GM18498 (cell line): ENCODE measurements around the gene CAPN14.

ENCODE experiments used
- ATAC-seq: cut with Tn5 transposase; IDR thresholded peaks from one replicate; pipeline ENCODE4 v1.9.1; 2021; ENCODE audit warnings: mild to moderate bottlenecking, moderate library complexity; ENCODE audit not compliant: unreplicated experiment

Gene CAPN14, protein sequence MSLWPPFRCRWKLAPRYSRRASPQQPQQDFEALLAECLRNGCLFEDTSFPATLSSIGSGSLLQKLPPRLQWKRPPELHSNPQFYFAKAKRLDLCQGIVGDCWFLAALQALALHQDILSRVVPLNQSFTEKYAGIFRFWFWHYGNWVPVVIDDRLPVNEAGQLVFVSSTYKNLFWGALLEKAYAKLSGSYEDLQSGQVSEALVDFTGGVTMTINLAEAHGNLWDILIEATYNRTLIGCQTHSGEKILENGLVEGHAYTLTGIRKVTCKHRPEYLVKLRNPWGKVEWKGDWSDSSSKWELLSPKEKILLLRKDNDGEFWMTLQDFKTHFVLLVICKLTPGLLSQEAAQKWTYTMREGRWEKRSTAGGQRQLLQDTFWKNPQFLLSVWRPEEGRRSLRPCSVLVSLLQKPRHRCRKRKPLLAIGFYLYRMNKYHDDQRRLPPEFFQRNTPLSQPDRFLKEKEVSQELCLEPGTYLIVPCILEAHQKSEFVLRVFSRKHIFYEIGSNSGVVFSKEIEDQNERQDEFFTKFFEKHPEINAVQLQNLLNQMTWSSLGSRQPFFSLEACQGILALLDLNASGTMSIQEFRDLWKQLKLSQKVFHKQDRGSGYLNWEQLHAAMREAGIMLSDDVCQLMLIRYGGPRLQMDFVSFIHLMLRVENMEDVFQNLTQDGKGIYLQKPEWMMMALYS

DNA sequence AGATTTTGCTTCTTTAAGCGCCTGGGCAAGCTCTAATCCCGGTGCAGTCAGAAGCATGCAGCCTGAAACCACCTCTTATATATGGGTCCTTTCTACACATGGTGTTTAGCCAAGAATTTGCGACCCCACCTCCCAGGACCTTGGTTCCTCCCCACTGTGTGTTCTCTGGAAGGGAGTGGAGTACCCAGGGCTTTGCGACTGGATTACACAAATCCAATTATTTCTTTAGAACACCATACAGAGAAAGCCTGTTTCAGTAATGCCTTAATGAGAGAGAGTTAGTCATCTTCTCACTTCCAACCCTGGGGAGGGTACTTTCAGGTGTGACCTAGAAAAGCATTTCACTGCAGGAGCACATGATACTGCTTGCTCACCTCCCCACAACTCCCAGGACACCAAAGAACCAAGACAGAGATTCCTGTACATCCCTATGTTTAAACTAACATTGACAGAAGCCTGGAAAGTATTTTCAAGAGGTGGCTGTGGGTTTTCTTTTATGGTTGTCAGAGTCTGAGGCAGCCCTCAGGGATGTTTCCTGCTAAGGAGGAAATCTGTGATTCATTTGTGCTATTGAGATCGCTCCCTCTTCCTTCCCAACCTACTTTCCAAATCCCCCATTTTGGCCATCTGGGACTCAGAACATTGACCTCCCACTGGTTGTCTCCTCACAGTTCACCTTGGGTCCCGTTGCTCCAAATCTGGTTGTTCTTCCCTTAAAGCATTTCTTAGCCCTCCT is at the start of gene CAPN14:
Gene CAPN14 (minus strand): TSS at position 51 of the 736 bp plus-strand sequence. CDS start 12,068 bp downstream, outside the sequence.
- no peak for ATAC-seq

DNA sequence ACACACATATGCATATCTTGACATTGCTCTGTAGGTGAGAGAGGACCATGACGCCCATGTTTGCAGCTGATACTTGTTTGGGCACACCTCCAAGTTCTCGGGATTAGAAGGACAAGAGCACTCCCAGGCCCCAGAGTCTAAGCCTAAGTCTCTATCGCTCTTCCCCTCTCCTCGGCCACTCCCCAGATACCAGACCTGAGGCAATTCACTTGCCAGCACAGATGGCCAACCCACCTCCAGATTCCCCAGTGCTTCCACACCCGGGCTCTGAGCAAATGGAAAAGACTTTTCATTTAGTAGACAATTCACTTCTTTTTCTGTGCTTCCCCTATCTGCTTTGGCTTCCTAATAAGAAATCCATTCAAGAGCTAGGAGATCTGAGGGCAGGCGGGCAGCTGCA is 49.5 kb upstream of the CAPN14 start:
- no peak for ATAC-seq

GRCh38 chr2:31265234-31265633 is 47.9 kb upstream of the CAPN14 start:
- ATAC-seq = no peak

DNA sequence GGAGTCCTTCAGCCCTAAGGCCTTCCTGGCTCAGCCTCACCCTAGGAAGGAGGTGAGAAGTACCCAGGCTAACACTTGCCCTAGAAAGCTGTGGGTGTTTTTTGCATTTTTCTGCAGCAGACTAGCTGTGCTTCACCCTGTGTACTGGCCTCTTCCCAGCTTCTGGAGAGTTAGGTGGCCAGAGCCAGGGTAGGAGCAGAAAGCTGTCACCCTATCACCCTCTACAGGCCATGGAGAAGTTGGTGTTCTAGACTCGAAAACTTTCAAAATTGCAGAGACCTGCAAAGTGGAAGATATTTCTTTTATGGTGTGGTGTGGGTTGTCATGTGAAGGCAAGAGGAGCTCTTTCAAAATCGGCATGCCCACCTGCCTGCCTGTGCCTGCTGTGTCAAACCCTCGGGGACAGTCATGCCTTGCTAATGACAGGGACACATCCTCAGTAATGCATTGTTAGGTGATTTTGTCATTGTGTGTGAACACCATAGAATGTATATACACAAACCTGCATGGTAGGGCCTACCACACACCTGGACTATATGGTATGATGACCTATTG is 46.4 kb upstream of the CAPN14 start:
- no peak for ATAC-seq

DNA sequence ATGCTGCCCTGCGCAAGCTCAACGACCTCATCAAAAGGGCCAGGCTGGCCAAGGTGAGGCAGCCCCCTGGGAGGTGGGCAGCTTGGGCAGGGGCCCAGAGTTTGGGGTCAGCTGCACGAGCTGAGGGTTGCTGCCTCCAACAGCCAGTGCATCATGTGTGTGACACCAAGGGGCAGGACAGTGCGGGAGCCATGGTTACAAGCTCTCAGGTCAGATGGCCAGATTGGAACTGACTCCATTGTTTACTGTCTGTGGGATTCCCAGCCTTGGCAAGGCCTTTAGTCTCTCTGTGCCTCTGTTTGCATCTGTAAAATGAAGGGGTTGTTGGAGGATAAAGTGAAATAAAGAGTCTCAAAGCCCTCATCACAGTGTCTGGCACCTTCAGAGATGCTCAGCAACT is 43.6 kb upstream of the CAPN14 start:
- no peak for ATAC-seq

DNA sequence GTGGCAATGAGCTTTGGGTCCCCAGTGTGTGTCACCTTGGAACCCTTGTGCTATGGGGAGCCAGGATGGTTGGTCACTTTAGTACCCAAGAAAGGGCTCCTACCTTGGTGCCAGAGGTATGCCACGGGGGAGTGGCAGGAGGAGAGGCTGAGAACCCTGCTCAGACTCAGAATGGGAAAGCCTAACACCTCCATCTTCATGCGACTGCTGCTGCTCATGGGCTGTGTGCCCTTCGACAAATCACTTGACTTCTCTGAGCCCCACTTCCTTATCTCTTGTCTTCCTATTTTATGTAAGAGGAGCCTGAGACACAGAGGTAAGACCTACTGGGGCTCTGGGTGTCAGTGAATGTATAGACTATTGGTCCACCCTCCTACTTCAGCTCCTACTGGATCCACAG is 41.8 kb upstream of the CAPN14 start:
- no peak for ATAC-seq

DNA sequence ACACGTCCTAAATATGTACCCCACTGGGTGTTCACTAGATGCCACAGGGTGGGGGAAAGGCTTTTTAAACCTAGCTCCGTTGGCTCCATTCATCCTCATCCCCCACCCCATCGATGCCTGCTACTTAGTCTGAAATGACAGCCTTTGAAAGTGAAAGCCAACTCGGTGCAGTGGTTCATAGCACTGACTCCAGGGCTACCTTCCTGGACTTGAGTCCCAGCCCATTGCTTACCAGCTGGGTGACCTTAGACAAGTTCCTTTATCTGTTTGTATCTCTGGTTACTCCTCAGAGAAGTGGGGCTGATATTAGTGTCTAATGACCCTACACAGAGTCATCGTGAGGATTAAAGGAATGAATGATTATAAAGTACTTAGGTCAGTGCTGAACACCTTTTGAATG is 41.0 kb upstream of the CAPN14 start:
- peak; percentile 63 for ATAC-seq

DNA sequence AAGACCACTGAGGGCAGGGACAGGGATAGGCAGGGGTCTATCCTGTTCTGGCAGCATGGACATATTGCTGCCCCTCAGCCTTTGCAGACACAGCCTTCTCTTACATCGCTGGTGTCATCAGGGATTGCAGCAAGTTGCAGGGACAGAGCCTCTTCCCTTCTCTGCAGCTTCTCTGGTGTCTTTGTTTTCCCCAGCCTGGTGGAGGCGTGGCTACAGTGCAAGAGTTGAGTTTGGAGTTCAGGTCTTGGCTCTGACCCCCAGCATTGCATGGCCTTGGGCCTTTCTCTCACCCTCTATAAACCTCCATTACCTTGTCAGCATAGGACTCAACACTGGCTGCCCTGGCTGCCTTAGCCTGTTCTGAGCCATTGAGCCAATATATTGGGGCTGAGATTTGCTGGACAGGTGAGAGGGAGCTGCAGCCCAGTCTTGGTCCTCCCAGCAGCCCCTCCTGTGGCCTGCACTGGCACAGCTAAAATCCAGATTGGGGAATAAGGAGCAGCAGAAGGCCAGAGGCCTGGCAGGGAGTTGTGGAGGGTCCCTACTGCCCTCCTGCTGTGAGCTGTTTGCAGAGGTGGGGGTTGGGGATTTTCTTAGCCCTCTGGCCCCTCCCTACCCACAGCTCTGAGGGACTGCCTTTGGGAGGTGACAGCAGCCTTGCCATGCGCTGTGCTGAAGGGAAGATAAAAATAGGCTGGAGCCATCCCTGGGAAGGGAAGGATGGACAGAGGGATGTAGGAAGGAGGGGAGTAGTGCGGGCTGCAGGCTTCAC is 39.5 kb upstream of the CAPN14 start:
- peak; percentile 7 for ATAC-seq

DNA sequence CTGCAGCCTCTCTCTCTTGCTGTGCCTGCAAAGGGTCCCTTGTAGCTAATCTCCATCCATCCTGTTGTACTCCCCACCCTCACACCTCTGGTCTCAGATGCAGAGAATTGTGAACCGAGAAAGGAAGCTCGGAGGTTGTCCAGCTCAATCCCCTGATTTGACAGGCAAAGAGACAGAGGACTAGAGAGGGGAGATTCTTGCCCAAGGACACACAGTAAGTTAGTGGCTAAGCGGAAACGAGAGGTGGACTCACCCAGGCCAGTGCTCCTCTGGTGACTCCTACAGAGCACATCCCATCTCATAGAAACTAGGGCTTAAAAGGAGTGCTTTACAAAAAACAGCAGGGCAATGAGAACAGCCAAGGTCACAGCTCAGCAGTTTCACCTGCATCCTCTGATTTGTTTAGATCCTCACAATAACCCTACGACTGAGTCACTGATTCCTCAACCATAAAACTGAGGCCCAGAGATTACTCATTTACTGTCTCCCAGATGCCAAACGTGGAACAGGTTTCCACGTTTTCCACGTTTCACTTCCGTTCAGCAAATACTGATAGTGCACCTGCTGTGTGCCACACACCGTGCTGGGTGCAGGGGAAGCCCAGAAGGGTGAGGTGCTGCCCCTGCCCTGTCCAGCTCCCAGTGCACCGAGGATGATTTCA is 38.7 kb upstream of the CAPN14 start:
- peak; percentile 67 for ATAC-seq

DNA sequence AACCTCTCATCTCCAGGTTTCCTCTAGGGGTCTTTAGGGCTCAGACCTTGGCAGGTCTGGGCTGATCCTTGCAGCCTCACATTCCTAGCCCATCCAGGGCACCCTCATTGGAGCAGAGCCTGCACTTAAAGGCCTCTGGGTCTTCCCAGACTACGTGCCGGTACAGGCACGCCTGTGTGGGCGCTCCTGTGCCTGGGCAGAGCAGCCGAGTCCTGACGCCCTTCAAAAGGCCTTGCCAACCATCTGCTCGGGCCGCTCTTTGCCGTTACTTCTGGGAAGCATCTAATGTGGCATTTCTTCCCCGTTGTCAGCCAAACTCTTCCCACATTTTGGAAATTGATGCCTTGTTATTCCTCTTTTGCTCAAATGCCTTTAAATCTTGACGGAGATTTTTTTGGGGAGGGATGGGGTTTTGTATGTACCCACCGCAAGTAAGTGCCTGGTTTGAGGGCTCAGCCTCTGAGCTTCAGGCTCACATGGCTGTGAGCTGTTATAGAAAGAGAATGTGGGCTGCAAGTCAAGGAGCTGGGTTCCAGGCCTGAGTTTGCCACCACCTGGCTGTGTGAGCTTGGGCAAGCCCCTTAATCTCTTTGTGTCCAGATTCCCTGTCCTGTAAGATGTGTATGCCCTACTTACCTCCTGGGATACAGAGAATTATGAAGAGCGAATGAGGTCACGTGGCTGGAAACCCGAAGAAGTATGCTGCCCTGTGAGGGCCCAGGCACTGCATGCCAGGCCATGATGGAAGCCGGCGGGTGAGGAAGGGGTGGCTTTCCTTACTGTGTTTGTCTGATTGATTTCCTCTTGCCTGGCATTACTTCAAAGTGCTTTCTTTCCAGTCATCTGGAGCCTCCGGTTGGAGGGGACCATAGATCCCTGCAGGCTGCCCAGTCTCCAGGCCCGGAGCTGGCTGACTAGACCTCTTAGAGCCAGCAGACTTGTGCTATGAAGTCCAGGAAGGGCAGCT is 37.2 kb upstream of the CAPN14 start:
- no peak for ATAC-seq

- ATAC-seq = no peak
Observed at GRCh38 chr2:31253356-31254131, 36.2 kb upstream of the CAPN14 start.

DNA sequence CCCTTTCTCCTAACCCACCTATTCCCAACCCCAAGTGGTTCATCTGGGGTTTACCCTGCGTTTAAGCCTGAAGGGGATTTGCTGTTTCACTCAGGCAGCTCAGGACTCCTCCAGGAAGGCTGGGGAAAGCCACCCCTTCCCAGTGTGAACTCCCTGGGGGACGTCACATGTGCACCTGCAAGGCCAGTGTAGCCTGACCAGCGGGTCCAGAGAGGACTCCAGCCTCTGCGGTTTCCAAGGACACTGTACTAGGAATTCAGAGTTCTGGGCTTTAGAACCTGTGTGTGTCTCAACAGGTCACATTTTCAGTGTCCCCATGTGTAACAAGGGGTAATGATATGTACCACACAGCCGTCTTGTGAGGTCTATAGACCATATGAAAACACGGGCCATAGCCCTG is 34.5 kb upstream of the CAPN14 start:
- no peak for ATAC-seq

DNA sequence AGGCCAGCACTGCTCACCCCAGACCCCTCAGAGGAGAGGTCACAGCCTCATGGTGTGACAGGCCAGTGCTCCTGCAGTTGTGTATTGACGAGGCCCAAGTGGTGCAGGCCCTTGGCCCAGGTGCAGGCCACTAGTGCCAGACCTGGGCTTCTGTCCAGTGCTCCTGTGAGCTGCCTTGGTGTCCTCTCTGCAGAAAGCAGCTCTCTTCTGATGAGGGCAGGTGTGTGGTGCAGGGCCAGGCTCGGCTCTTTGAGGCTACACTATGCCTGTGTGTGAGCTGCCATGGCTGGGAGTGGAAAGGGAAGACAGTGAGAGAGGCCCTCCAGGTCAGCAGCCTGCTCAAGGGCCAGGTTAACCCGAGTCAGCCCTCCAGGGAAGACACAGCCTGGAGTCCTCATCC is 33.7 kb upstream of the CAPN14 start:
- ATAC-seq = no peak

- ATAC-seq = no peak
Observed at GRCh38 chr2:31249009-31249690, 31.8 kb upstream of the CAPN14 start.

DNA sequence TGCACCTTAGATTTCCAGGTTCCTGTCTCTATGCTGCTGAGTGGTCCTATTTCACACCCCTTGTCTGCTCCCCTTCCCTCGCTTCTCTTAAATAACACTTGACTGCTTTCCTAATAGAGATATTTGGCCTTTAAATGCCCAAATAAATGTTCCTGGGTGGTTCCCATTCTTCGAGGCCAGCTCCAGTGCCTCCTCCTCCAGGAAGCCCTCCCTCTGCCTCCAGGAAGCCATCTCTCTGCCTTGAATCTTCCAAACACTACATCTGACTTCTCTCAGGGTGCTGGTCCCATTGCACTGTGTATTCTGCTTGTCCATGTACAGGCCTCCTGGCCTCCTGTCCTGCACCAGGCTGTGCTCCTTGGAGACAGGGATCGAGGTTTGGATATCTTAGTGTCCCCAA is 30.8 kb upstream of the CAPN14 start:
- ATAC-seq = no peak

- ATAC-seq = no peak
Observed at GRCh38 chr2:31247711-31248110, 30.4 kb upstream of the CAPN14 start.

DNA sequence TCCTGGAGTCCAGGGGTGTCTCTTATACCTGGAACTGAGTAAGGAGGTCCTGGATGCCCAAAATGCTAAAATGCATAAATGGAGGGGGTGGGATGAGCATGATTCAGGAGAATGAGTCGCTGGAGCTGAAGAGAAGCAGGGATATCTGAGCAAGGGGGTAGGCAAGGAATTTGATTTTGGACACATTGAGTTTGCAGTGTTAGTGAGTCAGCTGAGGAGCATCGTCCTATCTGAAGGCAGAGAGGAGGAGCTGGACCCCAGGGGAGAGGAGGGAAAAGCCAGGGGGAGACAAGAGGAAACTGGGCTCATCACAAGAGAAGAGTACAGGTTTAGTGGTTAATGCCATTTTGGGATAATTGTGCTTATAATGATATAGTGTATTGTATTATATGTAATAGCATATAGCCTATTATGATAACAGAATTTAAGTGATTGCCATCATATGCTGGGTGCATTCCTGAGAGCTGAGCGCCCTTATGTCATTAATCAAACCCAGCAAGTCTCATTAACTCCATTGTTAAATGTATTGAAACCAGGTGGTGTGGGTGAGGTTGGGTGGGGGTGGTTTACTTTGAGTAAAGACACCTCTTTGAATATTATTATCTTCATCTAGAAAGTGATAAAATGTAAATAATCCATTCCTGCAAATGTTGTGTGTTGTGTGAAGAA is 29.0 kb upstream of the CAPN14 start:
- no peak for ATAC-seq
